Memory B cell (primary cell): ENCODE data around the gene PCSK6.
"Not testable (repeated sequence)": the region's sequence is repeated elsewhere in the genome, so short reads cannot be mapped to it uniquely, and the experiment has no call there.

Experiments
- ATAC-seq: fragments of 150-1000 bp; cut with Tn5 transposase; 2 replicates; pipeline ENCODE4 v1.10.0; 2021; ENCODE audit warnings: low read depth, mild to moderate bottlenecking, moderate library complexity
- DNase-seq, 2 donors: peaks; one replicate each; pipeline ENCODE4 v3.0.0; 2022; ENCODE audit warnings: low spot score in 2 of 2
- H3K27ac Mint-ChIP-seq: one replicate; pipeline ENCODE4 v1.8.0; 2022; ENCODE audit warnings: mild to moderate bottlenecking, moderate library complexity, mixed read lengths
- H3K27me3 Mint-ChIP-seq: one replicate; pipeline ENCODE4 v1.8.0; 2022; ENCODE audit warnings: mixed read lengths
- H3K36me3 Mint-ChIP-seq: one replicate; pipeline ENCODE4 v1.8.0; 2022; ENCODE audit warnings: mild to moderate bottlenecking, mixed read lengths
- H3K4me1 Mint-ChIP-seq: one replicate; pipeline ENCODE4 v1.8.0; 2022; ENCODE audit warnings: mixed read lengths
- H3K4me3 Mint-ChIP-seq: one replicate; pipeline ENCODE4 v1.8.0; 2022; ENCODE audit warnings: mild to moderate bottlenecking, moderate library complexity, mixed read lengths
- H3K9me3 Mint-ChIP-seq: one replicate; pipeline ENCODE4 v1.8.0; 2022; ENCODE audit warnings: mixed read lengths

Gene PCSK6

DNA sequence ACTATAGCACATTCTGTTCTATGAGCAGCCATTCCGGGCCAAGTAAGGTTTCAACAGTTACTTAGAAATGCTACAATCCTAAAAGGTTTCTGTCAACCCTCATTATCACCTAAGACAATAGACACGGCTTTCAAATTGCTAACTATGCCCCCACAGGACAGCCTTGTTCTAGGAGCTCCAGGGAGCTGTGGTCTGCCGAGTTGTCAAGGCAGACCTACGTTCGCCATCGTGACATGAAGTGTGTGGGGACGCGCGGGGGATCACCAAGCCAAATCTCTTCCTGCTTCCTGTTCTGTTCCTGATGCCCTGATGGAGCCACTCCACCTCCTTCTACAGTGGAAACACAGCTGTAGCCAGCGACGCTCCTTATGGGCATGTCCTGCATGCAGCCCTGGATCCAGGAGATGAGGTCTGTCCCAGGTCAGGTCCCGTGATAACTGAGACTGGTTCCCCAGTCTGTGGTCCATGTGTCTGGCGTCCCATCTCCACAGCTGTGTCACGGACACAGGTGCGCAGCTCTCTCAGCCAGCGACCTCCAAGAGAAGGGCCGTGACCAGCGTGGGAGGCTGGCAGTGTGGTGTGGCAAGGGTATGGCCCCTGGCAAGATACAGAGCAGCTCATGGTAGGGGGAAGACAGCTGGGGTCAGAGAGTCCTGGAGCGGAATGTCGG, 82.8 kb downstream of the PCSK6 start:
- ATAC-seq (no peak), DNase-seq (no peak)
- Mint-ChIP-seq H3K36me3 (no peaks in the 10 kb centered on the region), H3K4me1 (peaks cover 19% of the 10 kb centered on the region), H3K27ac (no peak overlapping the region), H3K4me3 (no peak overlapping the region), H3K27me3 (peaks cover 25% of the 10 kb centered on the region), H3K9me3 (no peaks in the 10 kb centered on the region)

- Mint-ChIP-seq H3K27me3 (peaks cover 28% of the 10 kb centered on the region), H3K27ac (no peak overlapping the region), H3K36me3 (no peaks in the 10 kb centered on the region), H3K4me3 (no peak overlapping the region), H3K4me1 (peaks cover 19% of the 10 kb centered on the region), H3K9me3 (no peaks in the 10 kb centered on the region)
- DNase-seq (no peak), ATAC-seq (no peak)
Observed at GRCh38 chr15:101406036-101406435, 83.5 kb downstream of the PCSK6 start.

DNA sequence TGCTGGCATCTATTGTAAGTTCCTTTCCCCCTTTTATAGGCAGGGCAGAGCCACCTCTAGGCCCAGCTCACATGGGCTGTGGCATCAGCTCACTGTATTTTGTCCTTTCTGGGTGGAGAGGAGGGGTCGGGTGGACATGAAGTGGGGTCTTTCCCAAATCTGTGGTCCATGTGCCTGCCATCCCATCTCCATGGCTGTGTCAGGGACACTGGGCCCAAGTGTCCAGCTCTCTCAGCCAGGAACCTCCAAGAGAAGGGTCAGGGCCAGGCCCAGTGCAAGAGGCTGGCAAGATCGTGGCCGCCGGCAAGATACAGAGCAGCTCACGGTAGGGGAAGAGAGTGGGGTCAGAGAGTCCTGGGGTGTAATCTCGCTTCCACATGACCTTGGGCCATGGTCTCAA, 85.3 kb downstream of the PCSK6 start:
- DNase-seq (no peak), ATAC-seq (no peak)
- Mint-ChIP-seq H3K36me3 (no peaks in the 10 kb centered on the region), H3K9me3 (no peaks in the 10 kb centered on the region), H3K4me3 (no peak overlapping the region), H3K27ac (no peak overlapping the region), H3K27me3 (peaks cover 28% of the 10 kb centered on the region), H3K4me1 (peaks cover 16% of the 10 kb centered on the region)

GRCh38 chr15:101402883-101403282, 86.6 kb downstream of the PCSK6 start:
- not testable (repeated sequence) for H3K9me3 Mint-ChIP-seq, H3K4me3 Mint-ChIP-seq, ATAC-seq, DNase-seq, H3K27ac Mint-ChIP-seq, H3K36me3 Mint-ChIP-seq
- Mint-ChIP-seq H3K27me3 (peaks cover 30% of the 10 kb centered on the region), H3K4me1 (peaks cover 16% of the 10 kb centered on the region)

GRCh38 chr15:101401286-101401685, 88.2 kb downstream of the PCSK6 start:
- ATAC-seq (no peak), DNase-seq (no peak)
- H3K9me3 Mint-ChIP-seq: no peaks in the 10 kb centered on the region
- no peak overlapping the region for H3K4me3 Mint-ChIP-seq
- no peaks in the 10 kb centered on the region for H3K36me3 Mint-ChIP-seq
- peaks cover 23% of the 10 kb centered on the region for H3K27me3 Mint-ChIP-seq
- no peak overlapping the region for H3K27ac Mint-ChIP-seq
- peaks cover 4% of the 10 kb centered on the region for H3K4me1 Mint-ChIP-seq

GRCh38 chr15:101399431-101399830, 90.1 kb downstream of the PCSK6 start:
- Mint-ChIP-seq H3K27ac (no peak overlapping the region), H3K4me3 (no peak overlapping the region), H3K4me1 (no peaks in the 10 kb centered on the region), H3K9me3 (no peaks in the 10 kb centered on the region), H3K27me3 (peaks cover 19% of the 10 kb centered on the region), H3K36me3 (no peaks in the 10 kb centered on the region)
- DNase-seq (no peak), ATAC-seq (no peak)

DNA sequence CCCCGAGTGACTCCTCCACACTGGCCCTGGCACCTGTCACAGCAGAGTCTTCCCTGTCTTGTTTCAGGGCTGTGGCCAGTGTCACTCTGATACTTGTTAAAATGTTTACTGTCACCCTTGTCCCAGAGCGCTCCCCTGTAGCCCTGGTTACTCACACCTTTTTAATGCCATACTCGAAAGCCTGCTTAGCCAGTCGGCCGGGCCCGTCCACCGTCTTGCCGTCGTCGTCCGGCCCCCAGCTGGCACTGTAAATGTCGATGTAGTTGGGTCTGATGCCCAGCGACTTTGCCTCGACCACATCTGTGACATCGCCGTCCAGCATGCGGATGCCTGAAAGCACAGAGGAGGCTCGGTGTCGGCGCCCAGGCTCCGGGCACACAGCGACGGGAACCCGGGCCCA, 91.3 kb downstream of the PCSK6 start:
- Mint-ChIP-seq H3K4me3 (no peak overlapping the region), H3K27ac (no peak overlapping the region), H3K27me3 (peaks cover 20% of the 10 kb centered on the region), H3K4me1 (no peaks in the 10 kb centered on the region), H3K9me3 (no peaks in the 10 kb centered on the region), H3K36me3 (no peaks in the 10 kb centered on the region)
- ATAC-seq: no peak
- DNase-seq: no peak

GRCh38 chr15:101397521-101398003, 91.9 kb downstream of the PCSK6 start:
- H3K27me3 Mint-ChIP-seq: peaks cover 20% of the 10 kb centered on the region
- H3K4me1 Mint-ChIP-seq: no peaks in the 10 kb centered on the region
- H3K36me3 Mint-ChIP-seq: no peaks in the 10 kb centered on the region
- H3K9me3 Mint-ChIP-seq: no peaks in the 10 kb centered on the region
- no peak for ATAC-seq
- no peak overlapping the region for H3K4me3 Mint-ChIP-seq
- H3K27ac Mint-ChIP-seq: no peak overlapping the region
- no peak for DNase-seq

DNA sequence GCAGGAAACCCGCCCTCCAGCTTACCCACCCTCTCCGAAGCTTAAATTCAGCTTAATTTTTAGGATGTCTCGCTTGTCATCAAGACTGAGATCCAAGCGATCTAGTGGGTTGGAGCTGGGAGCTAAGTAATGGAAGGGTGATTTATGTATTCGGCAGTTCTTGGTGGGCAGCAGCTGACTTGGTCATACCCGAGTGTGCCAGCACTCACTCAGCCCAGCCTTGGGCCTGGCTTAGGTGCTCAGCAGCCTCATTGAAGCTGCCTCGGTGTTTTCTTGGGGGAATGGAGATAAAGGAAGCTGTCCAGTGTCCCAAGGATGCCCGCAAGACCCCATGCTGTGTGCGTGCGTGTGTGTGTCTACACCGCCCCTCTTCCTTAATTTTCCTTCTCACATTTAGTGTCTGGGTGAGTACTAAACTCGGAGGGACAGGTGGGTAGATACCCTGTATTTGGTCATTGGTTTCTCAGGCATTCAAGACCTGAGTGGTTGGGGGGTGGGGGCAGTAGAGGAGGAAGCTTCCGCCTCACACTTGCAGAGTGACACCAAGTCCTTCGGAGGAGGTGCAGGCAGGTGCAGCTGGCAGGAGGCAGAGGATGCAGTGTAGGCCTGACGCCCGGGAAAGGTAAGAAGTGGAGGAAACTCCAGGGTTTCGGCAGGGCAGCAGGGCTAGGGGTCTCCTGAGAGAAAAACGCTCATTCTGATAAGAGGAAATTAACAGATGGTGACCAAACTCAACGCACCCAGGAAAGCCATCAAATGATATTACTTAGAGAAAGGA, 92.8 kb downstream of the PCSK6 start:
- ATAC-seq: no peak
- no peaks in the 10 kb centered on the region for H3K36me3 Mint-ChIP-seq
- no peak overlapping the region for H3K4me3 Mint-ChIP-seq
- no peak overlapping the region for H3K27ac Mint-ChIP-seq
- H3K9me3 Mint-ChIP-seq: no peaks in the 10 kb centered on the region
- DNase-seq: no peak
- peaks cover 20% of the 10 kb centered on the region for H3K27me3 Mint-ChIP-seq
- H3K4me1 Mint-ChIP-seq: peaks cover 5% of the 10 kb centered on the region

DNA sequence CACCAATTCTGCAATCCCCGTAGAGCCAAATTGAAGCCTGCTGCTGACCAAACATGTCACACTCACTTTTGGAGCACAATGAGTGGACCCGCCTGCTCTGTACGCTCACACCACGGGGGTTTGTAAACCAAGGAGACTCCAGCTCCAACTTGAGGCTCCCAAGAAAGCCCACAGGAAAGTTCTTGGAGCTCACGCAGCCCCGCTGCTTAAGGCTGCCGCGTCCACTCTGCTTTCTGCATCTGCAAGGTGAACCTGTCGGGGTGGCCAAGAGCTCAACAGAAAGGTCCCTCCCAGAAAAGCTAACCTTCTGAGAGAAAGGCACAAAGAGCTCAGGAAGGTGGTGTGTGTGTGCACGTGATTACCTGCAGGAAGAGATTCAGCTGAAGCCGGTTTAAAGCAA, 94.9 kb downstream of the PCSK6 start:
- Mint-ChIP-seq H3K27me3 (peaks cover 15% of the 10 kb centered on the region), H3K4me1 (peaks cover 8% of the 10 kb centered on the region), H3K36me3 (no peaks in the 10 kb centered on the region), H3K9me3 (no peaks in the 10 kb centered on the region), H3K4me3 (no peak overlapping the region), H3K27ac (no peak overlapping the region)
- DNase-seq (no peak), ATAC-seq (no peak)

DNA sequence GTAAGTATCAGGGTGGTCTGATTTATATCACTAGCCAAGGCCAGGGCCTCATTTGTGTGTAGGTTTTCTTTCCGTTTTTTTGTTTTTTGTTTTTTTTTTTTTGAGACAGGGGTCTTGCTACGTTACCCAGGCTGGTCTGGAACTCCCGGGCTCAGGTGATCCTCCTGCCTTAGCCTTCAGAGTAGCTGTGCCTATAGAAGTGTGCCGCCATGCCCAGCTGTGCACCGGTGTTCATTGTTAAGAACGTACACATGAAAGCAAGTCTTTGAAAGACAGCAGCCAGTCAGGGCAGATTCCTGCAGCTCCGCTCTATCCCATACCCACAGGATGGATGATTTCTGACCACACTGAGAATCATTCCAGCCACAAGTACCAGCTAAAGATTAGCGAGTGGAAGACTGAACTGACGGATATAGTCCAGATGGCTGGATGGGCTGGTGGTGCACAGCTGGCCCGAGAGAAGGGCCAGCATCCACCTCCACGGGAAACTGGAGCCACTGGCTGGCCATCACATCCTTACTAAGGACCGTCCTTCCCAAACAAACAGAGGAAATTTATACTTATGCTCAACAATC, 95.4 kb downstream of the PCSK6 start:
- DNase-seq (no peak), ATAC-seq (no peak)
- Mint-ChIP-seq H3K4me1 (peaks cover 8% of the 10 kb centered on the region), H3K27ac (no peak overlapping the region), H3K36me3 (no peaks in the 10 kb centered on the region), H3K4me3 (no peak overlapping the region), H3K9me3 (no peaks in the 10 kb centered on the region), H3K27me3 (peaks cover 14% of the 10 kb centered on the region)

GRCh38 chr15:101393172-101393571, 96.3 kb downstream of the PCSK6 start:
- Mint-ChIP-seq H3K4me1 (peaks cover 8% of the 10 kb centered on the region), H3K36me3 (no peaks in the 10 kb centered on the region), H3K27me3 (peaks cover 11% of the 10 kb centered on the region), H3K9me3 (no peaks in the 10 kb centered on the region), H3K4me3 (no peak overlapping the region), H3K27ac (no peak overlapping the region)
- DNase-seq (no peak), ATAC-seq (no peak)

DNA sequence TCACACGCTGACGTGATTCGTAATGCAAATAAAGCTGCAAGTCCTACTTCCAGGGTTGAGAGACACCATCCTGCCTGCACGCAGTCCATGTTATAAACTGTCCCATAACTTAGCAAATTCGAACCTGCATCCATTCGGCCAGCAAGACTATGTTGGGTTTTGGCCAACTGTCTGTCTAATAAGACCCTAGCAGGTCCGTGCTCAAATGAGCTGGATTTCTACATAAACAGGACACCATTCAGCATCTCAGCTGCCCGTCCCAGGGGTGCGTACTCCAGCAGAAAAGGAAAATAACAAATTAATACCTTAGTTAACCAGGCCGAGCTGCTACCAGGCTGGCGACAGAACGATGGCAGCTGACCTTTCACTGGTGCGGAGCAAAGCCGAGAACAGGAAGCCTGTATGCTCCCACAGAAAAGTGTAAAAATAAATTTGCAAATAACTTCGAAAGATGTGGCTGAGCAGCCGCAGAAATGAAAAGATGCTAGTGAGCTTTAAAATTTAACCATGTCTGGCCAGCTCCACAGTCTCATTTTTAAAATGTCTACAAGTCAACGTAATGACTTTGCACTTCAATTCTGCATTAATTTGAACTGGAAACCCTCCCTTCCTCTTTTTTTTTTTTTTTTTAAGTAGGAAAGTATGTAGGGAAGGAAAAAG, 97.4 kb downstream of the PCSK6 start:
- Mint-ChIP-seq H3K9me3 (no peaks in the 10 kb centered on the region), H3K27ac (no peak overlapping the region), H3K4me1 (peaks cover 8% of the 10 kb centered on the region), H3K27me3 (peaks cover 10% of the 10 kb centered on the region), H3K36me3 (no peaks in the 10 kb centered on the region), H3K4me3 (peak overlapping the region; percentile 40)
- DNase-seq: no peak
- ATAC-seq: no peak

DNA sequence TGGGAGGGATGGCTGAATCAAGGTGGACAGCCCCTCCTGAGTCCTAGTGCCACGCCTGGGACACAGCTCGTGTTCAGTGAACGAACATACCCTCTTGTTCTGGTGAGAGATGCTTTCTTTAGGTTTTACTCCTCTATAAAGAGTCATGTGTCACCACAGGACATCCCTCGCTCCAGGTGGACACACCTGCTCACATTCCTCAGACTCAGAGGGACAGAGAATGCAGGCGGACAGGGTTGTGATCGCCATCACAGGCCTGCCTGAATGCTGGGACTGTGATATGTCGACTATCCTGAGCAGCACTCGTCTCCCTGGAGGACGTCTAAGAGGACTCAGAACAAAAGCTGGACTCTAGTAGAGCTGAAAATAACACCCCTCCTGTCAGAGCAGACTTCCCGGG, 98.1 kb downstream of the PCSK6 start:
- Mint-ChIP-seq H3K36me3 (no peaks in the 10 kb centered on the region), H3K9me3 (no peaks in the 10 kb centered on the region), H3K27me3 (peaks cover 12% of the 10 kb centered on the region), H3K4me1 (peaks cover 8% of the 10 kb centered on the region), H3K27ac (no peak overlapping the region), H3K4me3 (no peak overlapping the region)
- DNase-seq (no peak), ATAC-seq (no peak)
